Liver (tissue), 9 donors: Measurements from ENCODE around the gene SORL1. TPM values are rescaled to one million over a fixed set of nuclear protein-coding genes. Genes with fewer than 3 reads are reported as not detected.

ENCODE experiments used
- DNase-seq: peaks from one replicate; pipeline ENCODE4 v3.0.0-alpha.2; 2017; ENCODE audit warnings: low spot score
- H3K27ac ChIP-seq, 2 donors: one replicate each; pipeline ENCODE4 v1.7.0; 2013; ENCODE audit warnings: inconsistent platforms in 2 of 2, low read length in 2 of 2, control low read depth in 1 of 2, low read depth in 1 of 2, mild to moderate bottlenecking in 1 of 2
- H3K27me3 ChIP-seq, 4 donors: one replicate each; pipeline versions ENCODE4 v1.6.1 to v1.7.0; 2013; ENCODE audit warnings: low read length in 3 of 4, inconsistent platforms in 1 of 4, mild to moderate bottlenecking in 1 of 4, moderate library complexity in 1 of 4; ENCODE audit not compliant: control insufficient read depth in 4 of 4, insufficient read depth in 4 of 4
- H3K36me3 ChIP-seq, 4 donors: one replicate each; pipeline versions ENCODE4 v1.6.1 to v1.7.0; 2013; ENCODE audit warnings: low read length in 3 of 4, mild to moderate bottlenecking in 3 of 4, low read depth in 1 of 4, moderate library complexity in 1 of 4; ENCODE audit not compliant: control insufficient read depth in 4 of 4, insufficient read depth in 3 of 4
- H3K4me1 ChIP-seq, 4 donors: one replicate each; pipeline versions ENCODE4 v1.6.1 to v1.7.0; 2013; ENCODE audit warnings: low read length in 3 of 4, mild to moderate bottlenecking in 3 of 4, moderate library complexity in 1 of 4; ENCODE audit not compliant: control insufficient read depth in 4 of 4, insufficient read depth in 4 of 4
- H3K4me3 ChIP-seq, 3 donors: one replicate each; pipeline versions ENCODE4 v1.6.1 to v1.7.0; 2013; ENCODE audit warnings: low read length in 3 of 3, control low read depth in 1 of 3, low read depth in 1 of 3, mild to moderate bottlenecking in 1 of 3
- H3K9ac ChIP-seq, 2 donors: one replicate each; pipeline ENCODE4 v1.7.0; 2013; ENCODE audit warnings: low read length in 2 of 2, mild to moderate bottlenecking in 2 of 2, moderate library complexity in 2 of 2, control low read depth in 1 of 2, low read depth in 1 of 2
- H3K9me3 ChIP-seq, 4 donors: one replicate each; pipeline versions ENCODE4 v1.6.1 to v1.7.0; 2013; ENCODE audit warnings: low read length in 3 of 4; ENCODE audit not compliant: control insufficient read depth in 4 of 4
- EGR1 ChIP-seq, 2 donors: IDR thresholded peaks; 2 replicates each; pipeline ENCODE4 v1.6.1; 2016 to 2018; ENCODE audit warnings: antibody characterized with exemption in 2 of 2, low read depth in 2 of 2
- FOXA1 ChIP-seq: IDR thresholded peaks from 2 replicates; pipeline ENCODE4 v1.6.1; 2016; ENCODE audit warnings: antibody characterized with exemption
- FOXA2 ChIP-seq: IDR thresholded peaks from 2 replicates; pipeline ENCODE4 v1.6.1; 2016; ENCODE audit warnings: antibody characterized with exemption
- GABPA ChIP-seq, 2 donors: IDR thresholded peaks in 1 of 2; conservative IDR thresholded peaks in 1 of 2; 2 replicates each; pipeline ENCODE4 v1.6.1; 2016; ENCODE audit warnings: antibody characterized with exemption in 2 of 2, mild to moderate bottlenecking in 1 of 2, moderate library complexity in 1 of 2
- HNF4A ChIP-seq, 2 donors: conservative IDR thresholded peaks; 2 replicates each; pipeline ENCODE4 v1.6.1; 2016; ENCODE audit warnings: antibody characterized with exemption in 2 of 2, mild to moderate bottlenecking in 2 of 2
- HNF4G ChIP-seq: IDR thresholded peaks from 2 replicates; pipeline ENCODE4 v1.6.1; 2016; ENCODE audit warnings: antibody characterized with exemption
- JUND ChIP-seq, 2 donors: IDR thresholded peaks; 2 replicates each; pipeline ENCODE4 v1.6.1; 2016; ENCODE audit warnings: antibody characterized with exemption in 2 of 2
- NR2F2 ChIP-seq: IDR thresholded peaks from 2 replicates; pipeline ENCODE4 v1.6.1; 2016; ENCODE audit warnings: antibody characterized with exemption
- RAD21 ChIP-seq, 2 donors: IDR thresholded peaks; 2 replicates each; pipeline ENCODE4 v1.6.1; 2016; ENCODE audit warnings: antibody characterized with exemption in 2 of 2, mild to moderate bottlenecking in 2 of 2
- RXRA ChIP-seq, 2 donors: IDR thresholded peaks; 2 replicates each; pipeline ENCODE4 v1.6.1; 2017 to 2018; ENCODE audit warnings: antibody characterized with exemption in 2 of 2, mild to moderate bottlenecking in 1 of 2
- SP1 ChIP-seq: IDR thresholded peaks from 2 replicates; pipeline ENCODE4 v1.6.1; 2018; ENCODE audit warnings: antibody characterized with exemption, mild to moderate bottlenecking
- TAF1 ChIP-seq: conservative IDR thresholded peaks from 2 replicates; pipeline ENCODE4 v1.6.1; 2016; ENCODE audit warnings: antibody characterized with exemption, mild to moderate bottlenecking
- YY1 ChIP-seq: IDR thresholded peaks from 2 replicates; pipeline ENCODE4 v1.6.1; 2016; ENCODE audit warnings: antibody characterized with exemption, mild to moderate bottlenecking
- WGBS: extraction: QIAGEN DNeasy Blood & Tissue Kit; methylation state at CpG from one replicate; pipeline ENCODE4 v1.1.7; 2013; 5-methylcytosine and 5-hydroxymethylcytosine counted together
- polyA plus RNA-seq, 2 donors: library from polyadenylated mRNA; stranded (reverse) in 1 of 2; unstranded in 1 of 2; fragments of 200-250 nt in 1 of 2; fragments of >200 nt in 1 of 2; fragmentation: Nextera tagmentation in 1 of 2; extraction: Ambion mirVana in 1 of 2; gene quantifications; one replicate each; pipeline versions ENCODE4 v1.2.1 to v1.2.3, GENCODE V29; 2013 to 2015
- total RNA-seq, 2 donors: library from RNA; depleted of rRNA; stranded (reverse); fragments of >200 nt; gene quantifications; one replicate each; pipeline ENCODE4 v1.2.3, GENCODE V29; 2014
- TF ChIP-seq, protein P1 (sequence below): fragments of 150-350 bp; IDR thresholded peaks from 2 replicates; pipeline ENCODE4 v1.5.1; 2017; ENCODE audit warnings: improper control_type of control experiment, low read depth, low read length; ENCODE audit not compliant: missing input control
- TF ChIP-seq, protein P2 (sequence below): IDR thresholded peaks from 2 replicates; pipeline ENCODE4 v1.6.1; 2016; ENCODE audit warnings: antibody characterized with exemption
- TF ChIP-seq, protein P3 (sequence below): IDR thresholded peaks from 2 replicates; pipeline ENCODE4 v1.6.1; 2016; ENCODE audit warnings: antibody characterized with exemption, mild to moderate bottlenecking
- TF ChIP-seq, protein P4 (sequence below): IDR thresholded peaks from 2 replicates; pipeline ENCODE4 v1.6.1; 2016; ENCODE audit warnings: antibody characterized with exemption
- donor health status: healthy.
- donor health status: healthy.
- donor health status: healthy.
- donor health status: healthy.
- donor health status: healthy.

The SORL1 gene
- total and polyA plus RNA-seq, 4 donors, result 14.6 to 124 (median 25.4) TPM

DNA sequence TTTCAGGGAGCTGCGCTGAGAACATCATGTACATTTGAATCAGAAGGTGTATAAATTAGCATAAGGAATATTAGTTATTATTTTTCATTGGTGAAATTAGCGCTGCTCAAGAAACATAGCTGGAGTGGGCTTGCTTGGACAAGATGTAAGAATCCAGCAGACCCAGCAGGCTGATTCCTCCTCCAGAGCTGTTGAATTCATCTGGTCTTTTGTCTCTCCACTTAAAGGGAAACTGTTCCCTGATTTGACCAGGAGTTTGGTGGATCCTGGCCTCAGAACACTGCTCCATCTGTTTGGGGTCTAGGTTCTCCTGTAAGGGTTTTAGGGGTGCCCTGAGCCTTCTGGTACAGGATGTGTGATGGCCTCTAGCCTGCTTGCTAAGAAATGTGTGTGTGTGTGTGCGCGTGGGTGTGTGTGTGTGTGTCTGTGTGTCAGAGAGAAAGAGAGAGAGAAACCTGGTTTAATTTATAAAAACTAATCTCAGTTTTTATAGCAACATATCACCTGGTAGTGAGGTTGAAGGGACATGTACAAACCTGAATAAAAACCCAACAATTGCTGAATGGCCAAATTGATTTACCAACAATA is 8.3 kb upstream of the SORL1 start:
- Histone ChIP-seq H3K27ac (no peak overlapping the region), H3K36me3 (no peaks in the 10 kb centered on the region), H3K4me3 (no peak overlapping the region), H3K9ac (no peak overlapping the region), H3K9me3 (no peaks in the 10 kb centered on the region), H3K4me1 (peaks cover 0 to 13% (median 10%) of the 10 kb centered on the region in 4 donors), H3K27me3 (no peaks in the 10 kb centered on the region)
- DNase-seq, result no peak
- TF ChIP-seq, protein P1, sequence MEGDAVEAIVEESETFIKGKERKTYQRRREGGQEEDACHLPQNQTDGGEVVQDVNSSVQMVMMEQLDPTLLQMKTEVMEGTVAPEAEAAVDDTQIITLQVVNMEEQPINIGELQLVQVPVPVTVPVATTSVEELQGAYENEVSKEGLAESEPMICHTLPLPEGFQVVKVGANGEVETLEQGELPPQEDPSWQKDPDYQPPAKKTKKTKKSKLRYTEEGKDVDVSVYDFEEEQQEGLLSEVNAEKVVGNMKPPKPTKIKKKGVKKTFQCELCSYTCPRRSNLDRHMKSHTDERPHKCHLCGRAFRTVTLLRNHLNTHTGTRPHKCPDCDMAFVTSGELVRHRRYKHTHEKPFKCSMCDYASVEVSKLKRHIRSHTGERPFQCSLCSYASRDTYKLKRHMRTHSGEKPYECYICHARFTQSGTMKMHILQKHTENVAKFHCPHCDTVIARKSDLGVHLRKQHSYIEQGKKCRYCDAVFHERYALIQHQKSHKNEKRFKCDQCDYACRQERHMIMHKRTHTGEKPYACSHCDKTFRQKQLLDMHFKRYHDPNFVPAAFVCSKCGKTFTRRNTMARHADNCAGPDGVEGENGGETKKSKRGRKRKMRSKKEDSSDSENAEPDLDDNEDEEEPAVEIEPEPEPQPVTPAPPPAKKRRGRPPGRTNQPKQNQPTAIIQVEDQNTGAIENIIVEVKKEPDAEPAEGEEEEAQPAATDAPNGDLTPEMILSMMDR, result no peak
- TF ChIP-seq RXRA (IDR thresholded peaks at IDR 0.05) (no peak), HNF4G (no peak), JUND (IDR thresholded peaks at IDR 0.05) (no peak), HNF4A (conservative IDR thresholded peaks at IDR 0.05) (no peak), TAF1 (no peak), YY1 (no peak), FOXA1 (no peak)
- TF ChIP-seq, protein P2, sequence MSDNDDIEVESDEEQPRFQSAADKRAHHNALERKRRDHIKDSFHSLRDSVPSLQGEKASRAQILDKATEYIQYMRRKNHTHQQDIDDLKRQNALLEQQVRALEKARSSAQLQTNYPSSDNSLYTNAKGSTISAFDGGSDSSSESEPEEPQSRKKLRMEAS, result no peak
- TF ChIP-seq, protein P3, sequence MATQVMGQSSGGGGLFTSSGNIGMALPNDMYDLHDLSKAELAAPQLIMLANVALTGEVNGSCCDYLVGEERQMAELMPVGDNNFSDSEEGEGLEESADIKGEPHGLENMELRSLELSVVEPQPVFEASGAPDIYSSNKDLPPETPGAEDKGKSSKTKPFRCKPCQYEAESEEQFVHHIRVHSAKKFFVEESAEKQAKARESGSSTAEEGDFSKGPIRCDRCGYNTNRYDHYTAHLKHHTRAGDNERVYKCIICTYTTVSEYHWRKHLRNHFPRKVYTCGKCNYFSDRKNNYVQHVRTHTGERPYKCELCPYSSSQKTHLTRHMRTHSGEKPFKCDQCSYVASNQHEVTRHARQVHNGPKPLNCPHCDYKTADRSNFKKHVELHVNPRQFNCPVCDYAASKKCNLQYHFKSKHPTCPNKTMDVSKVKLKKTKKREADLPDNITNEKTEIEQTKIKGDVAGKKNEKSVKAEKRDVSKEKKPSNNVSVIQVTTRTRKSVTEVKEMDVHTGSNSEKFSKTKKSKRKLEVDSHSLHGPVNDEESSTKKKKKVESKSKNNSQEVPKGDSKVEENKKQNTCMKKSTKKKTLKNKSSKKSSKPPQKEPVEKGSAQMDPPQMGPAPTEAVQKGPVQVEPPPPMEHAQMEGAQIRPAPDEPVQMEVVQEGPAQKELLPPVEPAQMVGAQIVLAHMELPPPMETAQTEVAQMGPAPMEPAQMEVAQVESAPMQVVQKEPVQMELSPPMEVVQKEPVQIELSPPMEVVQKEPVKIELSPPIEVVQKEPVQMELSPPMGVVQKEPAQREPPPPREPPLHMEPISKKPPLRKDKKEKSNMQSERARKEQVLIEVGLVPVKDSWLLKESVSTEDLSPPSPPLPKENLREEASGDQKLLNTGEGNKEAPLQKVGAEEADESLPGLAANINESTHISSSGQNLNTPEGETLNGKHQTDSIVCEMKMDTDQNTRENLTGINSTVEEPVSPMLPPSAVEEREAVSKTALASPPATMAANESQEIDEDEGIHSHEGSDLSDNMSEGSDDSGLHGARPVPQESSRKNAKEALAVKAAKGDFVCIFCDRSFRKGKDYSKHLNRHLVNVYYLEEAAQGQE, result no peak
- 97% methylated on average over 4 of the region's 4 CpGs for WGBS

DNA sequence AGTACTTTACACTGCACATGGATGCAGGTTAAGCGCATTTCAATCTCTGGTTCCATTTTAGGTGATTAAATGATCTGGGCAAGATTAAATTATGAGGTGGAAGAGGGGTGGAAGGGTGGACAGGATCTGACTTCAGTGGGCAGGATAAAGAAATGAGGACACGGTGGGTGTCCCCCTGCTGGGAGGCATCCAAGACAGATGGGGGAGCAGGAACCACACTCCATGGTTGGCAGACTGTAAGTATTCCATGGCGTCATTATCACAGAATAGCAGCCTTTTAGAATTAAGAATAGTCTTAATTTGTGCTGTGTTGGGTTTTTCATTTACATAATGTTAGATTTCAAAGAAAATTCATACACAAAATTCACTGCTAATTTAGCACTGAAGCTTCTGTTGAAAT is 7.6 kb upstream of the SORL1 start:
- H3K27me3 ChIP-seq, result no peaks in the 10 kb centered on the region
- no peaks in the 10 kb centered on the region for H3K9me3 ChIP-seq
- no peaks in the 10 kb centered on the region for H3K36me3 ChIP-seq
- H3K27ac ChIP-seq, result no peak overlapping the region
- no peak overlapping the region for H3K9ac ChIP-seq
- WGBS, result 89% methylated on average over 3 of the region's 3 CpGs
- DNase-seq, result no peak
- peaks cover 0 to 16% (median 11%) of the 10 kb centered on the region in 4 donors for H3K4me1 ChIP-seq
- no peak overlapping the region for H3K4me3 ChIP-seq
- TF ChIP-seq NR2F2 (no peak), GABPA (IDR thresholded peaks at IDR 0.05 in 1 of 2, conservative IDR thresholded peaks at IDR 0.05 in 1 of 2) (no peak), EGR1 (IDR thresholded peaks at IDR 0.05; ENCODE audit: low read depth in 2 of 2) (no peak), RAD21 (IDR thresholded peaks at IDR 0.05) (no peak), FOXA2 (no peak), TAF1 (no peak), HNF4A (conservative IDR thresholded peaks at IDR 0.05) (no peak), SP1 (no peak), YY1 (no peak)
- TF ChIP-seq, protein P2, result no peak
- TF ChIP-seq, protein P4, sequence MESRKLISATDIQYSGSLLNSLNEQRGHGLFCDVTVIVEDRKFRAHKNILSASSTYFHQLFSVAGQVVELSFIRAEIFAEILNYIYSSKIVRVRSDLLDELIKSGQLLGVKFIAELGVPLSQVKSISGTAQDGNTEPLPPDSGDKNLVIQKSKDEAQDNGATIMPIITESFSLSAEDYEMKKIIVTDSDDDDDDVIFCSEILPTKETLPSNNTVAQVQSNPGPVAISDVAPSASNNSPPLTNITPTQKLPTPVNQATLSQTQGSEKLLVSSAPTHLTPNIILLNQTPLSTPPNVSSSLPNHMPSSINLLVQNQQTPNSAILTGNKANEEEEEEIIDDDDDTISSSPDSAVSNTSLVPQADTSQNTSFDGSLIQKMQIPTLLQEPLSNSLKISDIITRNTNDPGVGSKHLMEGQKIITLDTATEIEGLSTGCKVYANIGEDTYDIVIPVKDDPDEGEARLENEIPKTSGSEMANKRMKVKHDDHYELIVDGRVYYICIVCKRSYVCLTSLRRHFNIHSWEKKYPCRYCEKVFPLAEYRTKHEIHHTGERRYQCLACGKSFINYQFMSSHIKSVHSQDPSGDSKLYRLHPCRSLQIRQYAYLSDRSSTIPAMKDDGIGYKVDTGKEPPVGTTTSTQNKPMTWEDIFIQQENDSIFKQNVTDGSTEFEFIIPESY, result no peak
- TF ChIP-seq, protein P3, result no peak
